Stomach (tissue), 4 donors: Measurements from ENCODE around the gene TDRD3.

ENCODE experiments used
- CTCF ChIP-seq, 7 experiments: fragments of 450-650 bp in 4 of 7; fragments of 200-600 bp in 3 of 7; sonication (generic) in 3 of 7; IDR thresholded peaks; one replicate each; pipeline ENCODE4 v1.5.1; 2016 to 2019; ENCODE audit warnings: antibody characterized with exemption in 7 of 7, control low read depth in 2 of 7, mild to moderate bottlenecking in 1 of 7
- EP300 ChIP-seq: sonication (generic); formaldehyde crosslinking; IDR thresholded peaks from one replicate; pipeline ENCODE4 v1.6.1; 2017; ENCODE audit warnings: antibody characterized with exemption
- POLR2A ChIP-seq, 4 donors: fragments of 450-650 bp; IDR thresholded peaks; one replicate each; pipeline ENCODE4 v1.6.1; 2016; ENCODE audit warnings: antibody characterized with exemption in 4 of 4, control low read depth in 2 of 4, mild to moderate bottlenecking in 1 of 4, moderate library complexity in 1 of 4
- POLR2AphosphoS5 ChIP-seq, 3 donors: sonication (generic); formaldehyde crosslinking; IDR thresholded peaks; one replicate each; pipeline ENCODE4 v1.6.1; 2016; ENCODE audit warnings: antibody characterized with exemption in 3 of 3

- TF ChIP-seq CTCF (IDR thresholded peaks at IDR 0.05) (no peak), POLR2A (IDR thresholded peaks at IDR 0.05) (no peak), EP300 (no peak), POLR2AphosphoS5 (IDR thresholded peaks at IDR 0.05) (no peak)
Observed at GRCh38 chr13:60492187-60492586, 95.2 kb downstream of the TDRD3 start.
